ENCODE results near the gene TSEN54.

The TSEN54 gene

DNA sequence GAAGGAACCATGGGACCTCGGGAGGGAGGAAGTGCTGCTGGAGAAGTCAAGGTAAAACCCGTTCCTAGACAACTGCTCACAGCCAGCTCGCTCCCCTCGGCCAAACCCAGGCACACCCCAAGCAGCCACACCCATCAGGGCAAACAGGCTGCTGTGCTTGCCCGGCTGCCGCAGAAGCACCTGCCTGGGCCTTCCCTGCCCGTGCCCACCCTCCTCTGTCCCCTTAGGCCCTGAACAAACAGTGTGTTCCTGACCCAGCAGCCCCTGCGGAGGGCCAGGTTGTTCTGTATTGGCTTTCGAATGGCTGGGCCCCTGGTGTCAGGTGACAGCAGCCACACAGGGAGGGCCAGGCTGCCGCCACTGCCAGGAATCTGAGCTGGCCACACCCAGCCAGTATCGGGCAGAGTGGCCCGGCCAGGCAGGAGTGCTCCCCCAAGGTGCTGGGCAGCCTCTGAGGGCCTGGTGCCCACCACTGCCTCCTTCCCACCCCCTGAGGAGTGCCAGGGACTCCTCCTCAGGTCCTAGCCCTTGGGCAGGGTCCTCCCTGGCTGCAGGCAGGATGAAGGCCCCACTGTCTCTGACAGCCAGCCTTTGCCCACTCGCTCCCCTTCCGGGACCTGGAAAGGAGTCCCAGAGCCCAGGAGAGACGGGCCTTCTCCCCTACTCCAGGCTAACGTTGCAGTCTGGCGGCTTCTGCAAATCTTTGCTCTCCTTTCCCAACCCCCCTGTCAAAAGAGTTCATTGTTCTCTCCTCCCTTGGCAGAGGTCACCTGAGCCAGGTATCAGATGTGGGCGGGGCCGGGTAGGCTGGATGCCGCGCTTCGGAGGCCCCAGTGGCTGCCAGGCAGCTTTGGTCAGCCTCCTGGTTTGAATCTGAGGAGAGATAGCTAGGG lies 33.2 kb downstream of the TSEN54 start:
- DNase-seq = no peak

- DNase-seq = no peak
These were observed 33.8 kb downstream of the TSEN54 start for GRCh38 chr17:75550139-75550465.

- no peak for DNase-seq
These were observed 34.9 kb downstream of the TSEN54 start for GRCh38 chr17:75551266-75551665.

DNA sequence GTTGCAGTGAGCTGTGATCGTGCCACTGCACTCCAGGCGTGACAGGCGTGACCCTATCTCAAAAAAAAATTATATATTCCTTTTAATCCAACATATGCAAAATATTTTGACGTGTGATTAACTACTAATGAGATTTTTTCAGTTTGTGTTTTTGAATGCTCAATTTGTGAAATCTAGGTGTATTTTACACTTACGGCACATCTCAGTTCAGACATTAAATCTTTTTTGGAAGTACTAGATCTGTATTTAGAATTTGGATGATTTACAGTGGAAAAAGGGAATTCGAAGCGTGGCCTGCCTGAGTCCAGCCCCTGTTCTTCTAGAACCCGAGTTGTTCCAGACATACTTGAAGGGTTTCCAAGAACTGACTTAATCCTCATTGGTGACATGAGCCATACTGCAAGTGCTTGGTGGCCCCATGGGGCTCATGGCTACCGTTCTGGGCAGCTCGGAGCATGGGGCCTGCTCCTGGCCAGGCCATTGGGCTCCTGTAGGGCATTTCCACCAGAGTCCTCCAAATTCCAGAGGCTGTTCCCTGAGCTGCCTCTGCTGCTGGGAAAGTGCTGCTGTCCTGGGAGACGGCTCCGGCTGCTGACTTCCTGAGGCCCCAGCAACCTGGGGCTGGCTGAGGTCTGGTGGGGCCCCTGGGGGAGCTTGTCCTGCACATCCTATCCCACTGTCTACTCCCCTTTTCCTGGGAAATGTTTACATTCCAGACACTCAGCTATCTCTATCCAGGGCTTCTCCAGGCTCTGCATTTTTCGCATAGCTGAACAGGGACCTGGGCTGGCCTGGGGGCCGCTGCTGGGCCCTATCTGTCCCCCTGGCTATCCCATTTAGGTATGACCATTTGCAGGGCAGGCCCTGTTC lies 36.3 kb downstream of the TSEN54 start:
- DNase-seq = no peak

DNA sequence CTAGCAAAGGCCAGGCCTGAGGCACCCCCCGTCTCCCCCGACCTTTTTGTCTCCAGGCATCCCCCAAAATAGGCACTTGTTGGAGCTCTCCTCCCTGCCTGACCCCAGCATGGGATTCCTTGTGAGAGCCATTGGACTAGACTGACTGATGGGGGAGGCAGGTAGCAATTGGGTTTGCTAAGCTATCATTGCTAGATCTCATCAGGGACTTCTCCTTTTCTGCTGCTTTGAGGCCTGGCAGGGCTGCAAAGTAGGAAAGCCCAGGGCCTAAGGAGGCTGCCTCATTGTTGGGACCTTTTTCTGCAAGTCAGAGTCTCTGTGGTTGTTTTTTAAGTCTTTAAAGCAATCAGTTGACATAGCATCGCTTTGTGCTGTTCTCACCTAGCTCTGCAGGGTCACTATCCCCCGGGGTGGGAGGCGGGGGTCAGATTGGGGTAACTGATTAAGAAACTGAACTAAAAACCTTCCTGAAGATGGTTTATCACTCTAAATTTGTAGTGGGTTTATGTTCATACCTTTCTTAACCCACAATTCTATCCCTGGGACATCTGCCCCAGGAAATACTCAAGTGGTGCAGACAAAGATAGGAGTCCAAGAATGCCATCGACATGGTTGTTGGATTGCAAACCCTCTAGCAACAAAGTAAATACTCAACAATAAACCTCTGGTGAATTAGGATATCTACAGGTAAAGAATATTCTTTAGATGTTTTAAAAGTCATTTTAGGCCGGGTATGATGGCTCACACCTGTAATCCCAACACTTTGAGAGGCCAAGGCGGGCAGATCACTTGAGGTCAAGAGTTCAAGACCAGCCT lies 37.2 kb downstream of the TSEN54 start:
- DNase-seq = no peak

DNA sequence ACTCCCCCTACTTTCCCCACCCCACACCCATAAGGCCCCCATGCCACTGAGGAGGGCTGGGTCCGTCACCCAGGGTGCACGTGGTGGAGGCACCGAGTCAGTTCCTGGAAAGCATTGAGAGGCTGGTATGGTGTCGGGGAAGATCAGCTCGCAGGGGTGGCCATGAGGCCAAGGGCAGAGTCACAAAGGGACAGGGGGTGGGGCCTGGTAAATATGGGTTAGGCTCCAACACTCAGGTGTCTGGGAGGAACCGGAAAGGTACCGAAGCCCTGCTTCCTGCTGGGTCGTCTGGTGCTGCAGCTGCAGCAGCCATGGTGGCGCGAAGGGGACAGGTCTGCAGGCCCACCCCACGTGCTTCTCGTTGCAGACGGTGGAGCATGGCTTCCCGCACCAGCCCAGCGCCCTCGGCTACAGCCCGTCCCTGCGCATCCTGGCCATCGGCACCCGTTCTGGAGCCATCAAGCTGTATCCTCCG lies 39.4 kb downstream of the TSEN54 start:
- DNase-seq = no peak

DNA sequence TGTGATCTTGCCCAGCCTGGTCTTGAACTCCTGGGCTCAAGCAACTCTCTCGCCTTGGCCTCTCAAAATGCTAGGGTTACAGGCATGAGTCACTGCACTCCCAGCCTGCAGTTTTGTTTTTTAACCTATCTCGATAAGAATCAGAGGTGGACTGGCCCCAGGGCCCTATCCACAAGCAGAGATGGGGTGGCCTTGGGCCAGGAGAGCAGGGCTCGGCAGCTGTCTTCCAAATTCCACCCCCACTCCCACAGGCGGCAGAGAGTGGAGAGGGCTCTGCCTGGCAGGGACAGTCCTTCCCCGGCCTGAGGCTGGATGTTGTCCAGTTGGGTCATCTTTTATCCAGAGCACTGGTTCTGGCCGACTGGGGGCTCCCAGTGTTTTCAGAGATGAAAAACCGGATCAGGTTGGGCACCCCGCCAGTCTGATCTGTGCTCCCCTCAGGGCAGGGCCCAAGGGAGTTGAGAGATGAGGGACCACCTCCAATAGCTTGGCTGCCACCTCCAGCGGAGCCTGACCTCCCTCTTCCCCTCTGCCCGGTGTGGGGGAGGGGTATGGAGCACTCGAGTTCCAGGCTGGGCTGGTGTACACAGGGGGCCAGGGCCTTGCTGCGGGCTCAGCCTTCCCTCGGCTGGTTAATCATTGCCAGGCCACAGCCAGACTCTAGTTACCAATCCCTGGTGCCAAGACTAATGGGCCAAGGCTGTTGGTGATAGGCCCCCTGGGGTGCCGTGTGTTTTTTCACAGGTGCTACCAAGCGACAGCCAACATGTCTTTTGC lies 40.9 kb downstream of the TSEN54 start:
- DNase-seq = no peak

DNA sequence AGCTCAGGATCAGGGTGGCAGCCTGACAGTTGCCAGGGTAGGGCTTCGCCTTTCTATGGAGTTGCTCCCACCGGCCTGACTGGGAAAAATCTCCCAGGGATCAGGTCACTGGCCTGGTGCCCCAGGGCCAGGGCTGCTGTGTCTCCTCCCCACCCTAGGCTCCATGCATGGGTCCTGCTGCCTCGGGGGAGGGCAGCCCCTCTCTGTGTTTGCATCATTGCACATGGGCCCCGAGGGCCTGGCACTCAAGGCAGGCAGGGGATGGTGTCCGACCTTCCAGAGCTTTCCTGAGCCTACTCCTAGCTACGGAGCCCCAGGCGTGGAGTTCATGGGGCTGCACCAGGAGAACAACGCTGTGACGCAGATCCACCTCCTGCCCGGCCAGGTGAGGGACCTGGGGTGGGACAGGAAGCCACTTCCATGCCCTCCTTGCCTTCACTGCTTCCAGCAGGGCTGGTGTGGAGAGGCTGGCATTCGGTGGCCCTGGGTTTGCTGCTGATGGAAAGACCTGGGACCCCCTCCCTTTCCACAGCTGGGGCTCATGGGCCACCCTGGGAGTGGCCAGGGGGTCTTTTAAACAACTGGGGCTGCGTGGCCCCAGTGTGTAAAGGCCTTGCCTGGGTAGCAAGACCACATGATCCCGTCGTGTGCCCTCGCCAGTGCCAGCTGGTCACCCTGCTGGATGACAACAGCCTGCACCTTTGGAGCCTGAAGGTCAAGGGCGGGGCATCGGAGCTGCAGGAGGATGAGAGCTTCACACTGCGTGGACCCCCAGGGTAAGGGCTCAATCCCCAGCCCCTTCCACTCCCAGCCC lies 41.7 kb downstream of the TSEN54 start:
- DNase-seq = no peak

DNA sequence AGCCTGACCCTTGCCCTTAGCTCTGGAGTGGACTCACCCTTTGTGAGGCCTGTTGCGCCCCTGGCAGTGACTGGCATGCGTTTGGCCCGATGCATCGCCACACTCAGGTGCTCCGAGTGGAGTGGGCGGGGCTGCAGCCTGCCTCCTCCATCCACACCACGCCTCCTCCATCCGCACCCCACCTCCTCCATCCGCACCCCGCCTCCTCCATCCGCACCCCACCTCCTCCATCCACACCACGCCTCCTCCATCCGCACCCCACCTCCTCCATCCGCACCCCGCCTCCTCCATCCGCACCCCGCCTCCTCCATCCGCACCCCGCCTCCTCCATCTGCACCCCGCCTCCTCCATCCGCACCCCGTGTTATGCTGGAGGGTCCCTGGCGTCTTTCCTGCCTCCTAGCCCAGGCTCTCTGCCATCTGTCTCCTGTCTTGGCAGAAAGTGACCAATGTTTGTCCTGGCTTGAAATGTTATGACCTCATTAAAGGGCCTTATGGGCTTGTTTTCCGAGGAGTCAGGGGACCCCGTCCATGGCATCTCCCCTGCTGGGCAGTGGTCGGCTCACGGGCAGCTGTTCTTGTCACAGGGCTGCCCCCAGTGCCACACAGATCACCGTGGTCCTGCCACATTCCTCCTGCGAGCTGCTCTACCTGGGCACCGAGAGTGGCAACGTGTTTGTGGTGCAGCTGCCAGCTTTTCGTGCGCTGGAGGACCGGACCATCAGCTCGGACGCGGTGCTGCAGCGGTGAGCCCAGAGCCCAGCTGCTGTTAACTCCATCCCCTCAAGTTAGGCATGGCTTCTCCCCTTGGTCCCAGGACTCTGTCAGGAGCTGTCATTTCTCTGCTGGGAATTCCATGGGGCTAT lies 42.6 kb downstream of the TSEN54 start:
- DNase-seq = no peak

GRCh38 chr17:75559958-75560533 lies 43.7 kb downstream of the TSEN54 start:
- DNase-seq = no peak

DNA sequence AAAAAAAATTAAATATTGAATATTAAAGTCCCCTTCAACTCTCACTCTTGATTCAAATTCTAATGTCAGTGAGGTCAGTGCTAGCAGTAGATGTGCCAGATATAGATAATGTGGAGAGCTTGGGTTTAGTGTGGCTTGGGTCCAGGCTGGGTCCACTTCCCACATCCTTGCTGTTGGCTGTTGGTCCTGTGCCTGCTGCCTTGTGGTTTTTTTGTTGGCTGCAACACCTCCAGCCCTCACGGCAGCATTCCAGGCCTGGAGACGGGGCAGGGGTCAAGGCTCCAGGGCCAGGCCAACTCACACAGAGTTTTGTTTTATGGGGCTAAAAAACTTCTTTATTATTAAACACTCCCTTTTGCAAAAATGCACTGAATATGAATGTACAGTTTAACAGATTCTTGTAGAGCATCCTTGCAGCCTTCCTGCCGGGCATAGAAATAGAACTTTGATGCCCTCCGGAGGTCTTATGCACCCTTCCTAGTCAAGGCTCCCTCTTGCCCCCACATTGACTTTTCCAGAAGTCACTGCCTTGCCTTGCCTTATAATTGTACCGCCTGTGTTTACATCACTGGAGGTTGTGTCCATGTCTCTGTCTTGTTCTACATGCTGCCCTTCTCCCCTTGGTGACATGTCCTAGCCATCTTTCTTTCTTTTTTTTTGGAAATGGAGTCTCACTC lies 45.7 kb downstream of the TSEN54 start:
- DNase-seq = no peak

DNA sequence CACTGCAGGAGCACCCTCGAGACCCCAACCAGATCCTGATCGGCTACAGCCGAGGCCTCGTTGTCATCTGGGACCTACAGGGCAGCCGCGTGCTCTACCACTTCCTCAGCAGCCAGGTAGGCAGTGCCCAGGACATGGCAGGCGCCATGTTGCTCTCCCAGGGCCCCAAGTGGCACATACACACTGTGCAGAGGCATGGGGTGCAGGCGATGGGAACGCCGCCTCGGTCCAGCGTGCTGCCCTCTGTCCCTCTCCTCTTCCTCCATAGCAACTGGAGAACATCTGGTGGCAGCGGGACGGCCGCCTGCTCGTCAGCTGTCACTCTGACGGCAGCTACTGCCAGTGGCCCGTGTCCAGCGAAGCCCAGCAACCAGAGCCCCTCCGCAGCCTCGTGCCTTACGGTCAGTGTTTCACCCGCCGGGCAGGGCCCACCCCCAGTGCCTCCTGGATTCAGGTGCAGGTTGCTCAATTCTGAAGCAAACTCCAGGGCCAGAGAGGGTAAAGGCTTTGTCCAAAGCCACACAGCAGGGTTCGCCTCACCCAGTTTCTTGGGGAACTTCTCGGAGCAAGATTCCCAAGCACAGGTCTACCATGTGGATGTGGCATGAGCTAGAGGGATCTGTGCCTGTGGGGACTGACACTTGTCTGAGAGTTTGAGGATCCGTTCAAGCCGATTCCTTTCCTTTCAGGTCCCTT lies 46.9 kb downstream of the TSEN54 start:
- DNase-seq = no peak

DNA sequence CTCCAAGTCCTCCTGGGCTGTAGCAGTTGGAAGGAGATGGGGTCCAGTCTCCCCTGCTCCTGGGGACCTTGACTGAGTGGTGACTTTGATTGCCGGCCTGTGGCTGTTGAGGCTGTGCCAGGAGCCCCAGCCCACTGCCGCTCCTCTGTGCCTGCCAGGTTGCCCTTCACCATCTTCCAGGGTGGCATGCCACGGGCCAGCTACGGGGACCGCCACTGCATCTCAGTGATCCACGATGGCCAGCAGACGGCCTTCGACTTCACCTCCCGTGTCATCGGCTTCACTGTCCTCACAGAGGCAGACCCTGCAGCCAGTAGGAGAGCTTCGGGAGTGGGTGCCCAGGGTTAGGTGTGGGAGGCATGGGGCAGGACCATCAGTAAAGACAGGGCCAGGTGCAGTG lies 47.9 kb downstream of the TSEN54 start:
- DNase-seq = no peak

DNA sequence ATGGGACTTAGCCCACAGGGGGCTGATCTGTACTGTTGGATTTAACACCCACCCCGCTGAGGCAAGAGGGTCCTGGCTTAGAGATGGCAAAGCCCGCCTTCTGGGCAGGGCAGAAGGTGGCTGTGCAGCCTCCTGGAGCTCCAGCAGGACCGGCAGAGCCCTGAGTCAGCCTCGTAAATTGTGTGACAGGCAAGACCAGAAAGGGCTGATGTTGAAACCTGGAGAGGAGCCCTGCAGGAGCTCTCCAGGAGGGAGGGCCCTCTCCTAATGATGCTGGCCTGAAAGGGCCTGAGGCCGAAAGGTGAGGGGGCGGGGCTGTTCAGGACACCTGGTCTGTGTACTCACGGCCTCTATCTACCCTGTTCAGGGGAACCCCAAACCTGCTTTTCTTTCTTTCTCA lies 48.7 kb downstream of the TSEN54 start:
- no peak for DNase-seq

- no peak for DNase-seq
These were observed 49.3 kb downstream of the TSEN54 start for GRCh38 chr17:75565618-75566017.

- no peak for DNase-seq
These were observed 50.1 kb downstream of the TSEN54 start for GRCh38 chr17:75566416-75566815.

DNA sequence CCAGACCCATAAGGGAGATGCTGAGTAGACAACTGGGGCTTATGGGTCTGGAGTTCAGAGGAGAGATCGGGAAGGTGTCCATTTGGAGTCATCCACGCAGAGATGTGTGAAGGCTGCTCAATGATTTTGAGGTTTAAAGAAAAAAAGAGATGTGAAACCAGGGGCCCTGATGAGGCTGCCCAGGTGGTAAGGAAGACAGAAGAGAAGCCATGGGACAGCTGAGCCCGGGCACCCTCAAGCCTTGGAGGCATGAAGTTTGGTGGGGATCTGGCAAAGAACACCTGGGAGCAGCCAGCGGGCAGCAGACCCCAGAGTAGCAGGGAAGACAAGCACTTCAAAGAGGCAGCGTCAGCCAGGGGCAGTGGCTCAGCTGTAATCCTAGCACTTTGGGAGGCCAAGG lies 50.5 kb downstream of the TSEN54 start:
- no peak for DNase-seq

DNA sequence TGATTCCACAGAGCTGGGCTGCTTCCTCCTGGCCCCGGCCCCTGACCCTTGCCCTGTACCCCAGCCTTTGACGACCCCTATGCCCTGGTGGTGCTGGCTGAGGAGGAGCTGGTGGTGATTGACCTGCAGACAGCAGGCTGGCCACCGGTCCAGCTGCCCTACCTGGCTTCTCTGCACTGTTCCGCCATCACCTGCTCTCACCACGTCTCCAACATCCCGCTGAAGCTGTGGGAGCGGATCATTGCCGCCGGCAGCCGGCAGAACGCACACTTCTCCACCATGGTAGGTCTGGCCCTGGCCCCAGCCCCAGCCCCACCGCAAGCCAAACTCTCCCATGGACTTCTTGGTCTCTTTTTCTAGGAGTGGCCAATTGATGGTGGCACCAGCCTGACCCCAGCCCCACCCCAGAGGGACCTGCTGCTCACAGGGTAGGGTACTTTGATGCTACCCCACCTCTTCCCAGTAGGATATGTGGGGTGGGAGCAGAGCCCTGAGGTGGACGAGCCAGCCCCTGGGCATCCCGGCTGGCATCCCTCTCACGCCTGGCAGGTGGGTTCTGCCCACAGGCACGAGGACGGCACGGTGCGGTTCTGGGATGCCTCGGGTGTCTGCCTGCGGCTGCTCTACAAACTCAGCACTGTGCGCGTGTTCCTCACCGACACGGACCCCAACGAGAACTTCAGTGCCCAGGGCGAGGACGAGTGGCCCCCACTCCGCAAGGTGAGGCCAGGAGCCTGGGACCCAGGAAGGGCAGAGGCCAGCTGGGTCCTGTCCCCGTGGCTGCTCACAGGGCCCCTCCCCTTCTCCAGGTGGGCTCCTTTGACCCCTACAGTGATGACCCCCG lies 52.3 kb downstream of the TSEN54 start:
- no peak for DNase-seq
